Natural killer cell (primary cell): Measurements from ENCODE around the gene PTPRR. TPM values are rescaled to one million over a fixed set of nuclear protein-coding genes. Genes with fewer than 3 reads are reported as not detected.

Experiments
- ATAC-seq, 3 donors: fragments of 150-1000 bp in 2 of 3; fragments of 200-7000 bp in 1 of 3; cut with Tn5 transposase; 1 replicate in 1 of 3; 2 replicates in 2 of 3; pipeline ENCODE4 v1.10.0; 2021; ENCODE audit warnings: mild to moderate bottlenecking in 2 of 3, moderate library complexity in 2 of 3
- DNase-seq, 2 donors: peaks; one replicate each; pipeline versions ENCODE4 v3.0.0 to v3.0.0-alpha.2; 2013 to 2021; ENCODE audit warnings: mixed read lengths in 1 of 2
- H3K27ac ChIP-seq: one replicate; pipeline ENCODE4 v1.5.1; 2013; ENCODE audit warnings: mild to moderate bottlenecking, low read length
- H3K27me3 ChIP-seq: one replicate; pipeline ENCODE4 v1.6.1; 2013; ENCODE audit warnings: low read length; ENCODE audit not compliant: control insufficient read depth, insufficient read depth
- H3K36me3 ChIP-seq: one replicate; pipeline ENCODE4 v1.6.1; 2013; ENCODE audit warnings: low read length; ENCODE audit not compliant: control insufficient read depth, insufficient read depth
- H3K4me1 ChIP-seq: one replicate; pipeline ENCODE4 v1.6.1; 2013; ENCODE audit warnings: low read length; ENCODE audit not compliant: control insufficient read depth, insufficient read depth
- H3K4me3 ChIP-seq: one replicate; pipeline ENCODE4 v1.5.1; 2013; ENCODE audit warnings: low read length
- H3K9me3 ChIP-seq: one replicate; pipeline ENCODE4 v1.6.1; 2013; ENCODE audit warnings: low read length; ENCODE audit not compliant: control insufficient read depth, insufficient read depth
- H3K27ac Mint-ChIP-seq, 2 donors: one replicate each; pipeline ENCODE4 v1.8.0; 2022; ENCODE audit warnings: mild to moderate bottlenecking in 2 of 2, mixed read lengths in 2 of 2, moderate library complexity in 1 of 2
- H3K27me3 Mint-ChIP-seq, 2 donors: one replicate each; pipeline ENCODE4 v1.8.0; 2022; ENCODE audit warnings: low read depth in 2 of 2, mixed read lengths in 2 of 2
- H3K36me3 Mint-ChIP-seq: one replicate; pipeline ENCODE4 v1.8.0; 2022; ENCODE audit warnings: mixed read lengths
- H3K4me1 Mint-ChIP-seq, 2 donors: one replicate each; pipeline ENCODE4 v1.8.0; 2022; ENCODE audit warnings: mixed read lengths in 2 of 2
- H3K4me3 Mint-ChIP-seq: one replicate; pipeline ENCODE4 v1.8.0; 2022; ENCODE audit warnings: mild to moderate bottlenecking, moderate library complexity, mixed read lengths
- H3K9me3 Mint-ChIP-seq, 2 donors: one replicate each; pipeline ENCODE4 v1.8.0; 2022; ENCODE audit warnings: mixed read lengths in 2 of 2
- CTCF ChIP-seq: fragments of 200-600 bp; IDR thresholded peaks from one replicate; pipeline ENCODE4 v1.8.0; 2022; ENCODE audit warnings: antibody characterized with exemption
- WGBS: methylation state at CpG from one replicate; pipeline ENCODE4 v1.1.7; 2013; ENCODE audit warnings: missing lambda C conversion rate; ENCODE audit not compliant: insufficient coverage; 5-methylcytosine and 5-hydroxymethylcytosine counted together
- intact Hi-C: fragments of 100-400 bp; cut with micrococcal nuclease; formaldehyde crosslinking; loops from one replicate; pipeline ENCODE4 v1.14.2; 2022
- total RNA-seq, 4 donors: library from RNA; stranded (reverse); fragments of 120-200 nt in 1 of 4; gene quantifications; one replicate each; pipeline versions ENCODE4 v1.2.3 to v1.2.4, GENCODE V29; 2013 to 2022

PTPRR gene
- total RNA-seq, 3 donors from 2014 or later (not counting 1 experiment from before 2014, with no cell fraction given) = 0.91 to 1.3 TPM; not detected in 1

DNA sequence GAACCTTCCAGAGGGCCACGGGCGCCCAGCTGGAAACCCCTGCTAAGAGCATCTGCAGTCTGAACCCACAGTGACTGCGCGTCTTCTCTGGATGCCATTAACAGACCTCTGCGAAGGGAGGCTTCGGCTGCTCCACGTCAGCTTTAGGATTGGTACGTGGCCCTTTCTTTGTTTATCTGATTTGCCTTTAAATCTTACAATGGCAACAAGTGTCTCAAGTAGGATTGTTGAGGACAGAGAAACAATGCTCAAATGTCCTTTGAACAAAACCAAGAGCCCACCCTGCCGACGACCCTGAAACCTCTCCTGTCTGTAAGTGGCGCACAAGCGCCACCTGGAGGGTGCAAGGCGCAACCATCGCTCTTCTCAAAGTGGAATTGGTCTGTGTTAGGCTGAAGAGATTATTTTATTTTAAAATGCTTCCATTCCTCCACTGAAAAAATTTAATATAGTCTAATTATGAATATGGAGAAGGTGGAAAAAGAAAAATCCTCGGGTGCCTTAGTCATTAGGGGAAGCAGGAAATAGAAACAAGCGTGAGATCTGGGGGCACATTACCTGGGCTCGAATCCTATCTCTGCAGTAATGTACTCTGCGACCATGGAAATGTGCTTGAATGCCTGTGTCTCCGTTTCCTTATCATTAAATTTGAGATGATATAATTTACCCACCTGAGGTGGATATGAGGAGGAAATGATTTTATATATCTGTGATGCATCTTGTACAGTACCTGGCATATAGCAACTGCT is 200.7 kb downstream of the PTPRR start:
- intact Hi-C loops = loop anchor here (1.0 to 5.0 kb wide), 3 partner anchors 73 to 838 kb away; no protein-coding TSS in a partner anchor
- ATAC-seq (peak; percentile 68 to 87 (median 83)), DNase-seq (peak; percentile 37 to 42)
- Mint-ChIP-seq H3K9me3 (no peaks in the 10 kb centered on the region), H3K27ac (peak overlapping the region; percentile 36 to 89), H3K36me3 (no peaks in the 10 kb centered on the region), H3K4me3 (peak overlapping the region; percentile 82), H3K27me3 (peaks cover 8 to 21% of the 10 kb centered on the region in 2 donors), H3K4me1 (peaks cover 17 to 26% of the 10 kb centered on the region in 2 donors)
- Histone ChIP-seq H3K4me1 (peaks cover 5% of the 10 kb centered on the region), H3K27ac (no peak overlapping the region), H3K36me3 (no peaks in the 10 kb centered on the region), H3K4me3 (peak overlapping the region; percentile 12), H3K27me3 (peaks cover 2% of the 10 kb centered on the region), H3K9me3 (no peaks in the 10 kb centered on the region)
- 26% methylated on average over 16 of the region's 19 CpGs for WGBS
- TF ChIP-seq CTCF = peak; percentile 94

- WGBS = 72% methylated on average over 12 of the region's 12 CpGs
- H3K27me3 Mint-ChIP-seq = peaks cover 8 to 21% of the 10 kb centered on the region in 2 donors
Measured at GRCh38 chr12:70719071-70719470, 201.5 kb downstream of the PTPRR start.

DNA sequence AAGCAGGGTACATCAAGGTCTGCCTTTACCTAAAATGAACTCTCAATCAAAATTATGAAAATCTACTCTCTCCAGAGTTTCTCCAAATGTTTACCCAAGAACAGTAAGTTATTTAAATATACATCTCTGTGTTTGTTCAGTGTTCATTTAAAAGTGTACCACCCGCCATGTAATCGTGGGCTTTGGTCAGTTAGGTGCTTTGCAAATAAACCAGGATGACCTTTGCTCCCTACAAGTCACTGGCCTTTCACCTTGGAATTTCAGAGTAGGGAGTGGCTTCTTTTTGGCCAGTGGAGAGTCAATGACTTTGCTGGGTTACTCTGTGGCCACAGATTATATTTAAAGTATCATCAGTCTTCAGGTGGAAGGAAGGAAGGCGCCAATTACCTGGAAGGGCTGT is 208.7 kb downstream of the PTPRR start:
- H3K4me1 Mint-ChIP-seq = no peaks in the 10 kb centered on the region
- 79% methylated on average over 3 of the region's 3 CpGs for WGBS
- H3K9me3 Mint-ChIP-seq = no peaks in the 10 kb centered on the region
- no peaks in the 10 kb centered on the region for H3K4me1 ChIP-seq
- no peak overlapping the region for H3K27ac ChIP-seq
- H3K36me3 Mint-ChIP-seq = no peaks in the 10 kb centered on the region
- H3K4me3 ChIP-seq = no peak overlapping the region
- H3K9me3 ChIP-seq = no peaks in the 10 kb centered on the region
- H3K4me3 Mint-ChIP-seq = no peak overlapping the region
- intact Hi-C loops = no loop called here
- H3K27me3 ChIP-seq = peaks cover 2% of the 10 kb centered on the region
- peaks cover 20 to 41% of the 10 kb centered on the region in 2 donors for H3K27me3 Mint-ChIP-seq
- H3K27ac Mint-ChIP-seq = no peak overlapping the region
- TF ChIP-seq CTCF = no peak
- no peak for ATAC-seq
- no peaks in the 10 kb centered on the region for H3K36me3 ChIP-seq
- no peak for DNase-seq

More at GRCh38 chr12:70719071-70719470, 201.5 kb downstream of the PTPRR start:
- no peak overlapping the region for H3K27ac ChIP-seq
- H3K4me3 Mint-ChIP-seq = peak overlapping the region; percentile 58
- ATAC-seq (no peak), DNase-seq (no peak)
- H3K4me1 ChIP-seq = peaks cover 5% of the 10 kb centered on the region
- intact Hi-C loops = loop anchor here (1.0 to 5.0 kb wide), 2 partner anchors 72 to 129 kb away; no protein-coding TSS in a partner anchor
- peaks cover 17 to 26% of the 10 kb centered on the region in 2 donors for H3K4me1 Mint-ChIP-seq
- no peak for TF ChIP-seq CTCF
- no peaks in the 10 kb centered on the region for H3K36me3 ChIP-seq
- H3K9me3 Mint-ChIP-seq = no peaks in the 10 kb centered on the region
- peak overlapping the region in 1 of 2 donors; percentile 89 for H3K27ac Mint-ChIP-seq
- peaks cover 2% of the 10 kb centered on the region for H3K27me3 ChIP-seq
- no peak overlapping the region for H3K4me3 ChIP-seq
- no peaks in the 10 kb centered on the region for H3K36me3 Mint-ChIP-seq
- H3K9me3 ChIP-seq = no peaks in the 10 kb centered on the region
